ENCODE data around the gene GJD3.
"Not testable (repeated sequence)": the region's sequence is repeated elsewhere in the genome, so short reads cannot be mapped to it uniquely, and the experiment has no call there.

Gene GJD3

DNA sequence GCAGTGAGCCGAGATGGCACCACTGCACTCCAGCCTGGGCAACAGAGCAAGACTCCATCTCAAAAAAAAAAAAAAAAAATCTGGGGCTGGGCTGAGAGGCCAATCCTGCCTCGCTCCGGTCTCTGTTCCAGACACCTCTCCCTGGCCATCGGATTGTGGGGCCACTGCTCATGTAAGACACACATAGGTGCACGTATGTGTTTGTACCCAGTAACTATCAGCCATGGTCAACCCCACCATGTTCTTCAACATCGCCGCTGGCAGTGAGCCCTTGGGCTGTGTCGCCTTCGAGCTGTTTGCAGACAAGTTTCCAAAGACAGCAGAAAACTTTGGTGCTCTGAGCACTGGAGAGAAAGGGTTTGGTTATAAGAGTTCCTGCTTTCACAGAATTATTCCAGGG lies 3.2 kb upstream of the GJD3 start:
- DNase-seq (ENCODE audit: low spot score), result not testable (repeated sequence)

DNA sequence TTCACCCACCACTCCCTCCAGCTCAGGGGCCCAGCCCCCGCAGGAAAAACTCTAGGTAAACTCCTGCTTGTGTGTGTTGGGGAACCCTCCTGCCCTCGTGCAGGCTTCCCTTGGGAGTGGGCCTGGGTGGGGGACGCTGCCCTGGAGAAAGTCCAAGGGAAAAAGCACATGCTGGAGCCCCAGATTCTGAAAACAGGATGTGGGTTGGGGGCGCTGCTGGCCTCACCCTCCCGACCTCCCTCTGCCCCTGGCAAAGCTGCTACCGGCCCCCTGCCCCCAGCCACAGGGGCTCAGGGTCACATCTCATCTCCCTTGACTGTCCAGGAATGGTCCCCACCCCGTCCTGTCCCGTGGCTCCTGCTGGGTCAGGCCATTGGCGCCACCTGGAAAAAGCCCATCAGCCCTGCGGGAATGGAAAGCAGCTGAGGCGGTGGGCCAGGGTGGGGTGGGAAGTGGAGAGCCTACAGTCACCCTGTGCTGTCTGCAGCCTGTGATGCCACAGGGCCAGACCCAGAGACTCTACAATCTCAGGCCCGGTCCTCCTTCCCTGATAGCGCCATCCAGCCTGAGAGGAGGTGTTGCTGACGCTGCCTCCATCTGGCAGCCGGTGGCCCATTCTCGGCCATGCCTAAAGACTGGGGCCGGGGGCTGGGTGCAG lies 2.5 kb upstream of the GJD3 start:
- DNase-seq (ENCODE audit: low spot score), result no peak

DNA sequence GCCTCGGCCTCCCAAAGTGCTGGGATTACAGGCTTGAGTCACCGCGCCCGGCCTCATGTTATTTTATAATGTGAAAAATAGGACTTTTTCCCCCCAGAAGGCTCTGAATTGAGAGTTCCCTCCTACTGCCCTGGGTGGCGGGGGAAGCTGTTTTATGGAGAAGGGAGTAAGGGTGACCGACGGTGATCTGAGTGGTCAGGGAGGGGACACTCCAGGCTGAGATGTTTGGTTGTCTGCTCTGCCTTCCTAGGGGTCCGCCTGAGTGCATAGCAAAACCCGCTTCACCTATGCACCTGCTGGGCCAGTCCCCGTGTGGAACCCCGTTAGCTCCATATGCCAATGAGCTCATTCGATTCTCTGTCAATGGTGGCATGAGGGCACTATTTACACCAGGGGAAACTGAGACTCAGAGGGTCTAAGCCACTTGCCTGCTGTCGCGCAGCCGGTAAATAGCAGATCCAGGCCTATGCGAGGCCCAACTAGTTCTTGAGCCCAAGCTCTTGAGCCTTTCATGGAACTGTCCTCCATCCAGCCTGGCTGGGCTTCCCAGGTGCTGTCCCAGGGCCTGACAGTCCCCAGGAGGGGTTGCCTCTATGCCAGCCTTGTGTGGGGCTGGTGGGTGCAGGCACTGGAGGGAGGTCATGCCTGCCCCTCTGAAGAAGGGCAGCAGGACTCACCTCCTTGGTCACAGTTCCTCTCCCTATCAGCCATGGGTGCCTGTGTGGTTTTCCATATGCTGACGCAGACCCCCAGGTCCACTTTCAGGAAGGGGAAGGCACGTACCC lies 1.7 kb upstream of the GJD3 start:
- no peak for DNase-seq (ENCODE audit: low spot score)

DNA sequence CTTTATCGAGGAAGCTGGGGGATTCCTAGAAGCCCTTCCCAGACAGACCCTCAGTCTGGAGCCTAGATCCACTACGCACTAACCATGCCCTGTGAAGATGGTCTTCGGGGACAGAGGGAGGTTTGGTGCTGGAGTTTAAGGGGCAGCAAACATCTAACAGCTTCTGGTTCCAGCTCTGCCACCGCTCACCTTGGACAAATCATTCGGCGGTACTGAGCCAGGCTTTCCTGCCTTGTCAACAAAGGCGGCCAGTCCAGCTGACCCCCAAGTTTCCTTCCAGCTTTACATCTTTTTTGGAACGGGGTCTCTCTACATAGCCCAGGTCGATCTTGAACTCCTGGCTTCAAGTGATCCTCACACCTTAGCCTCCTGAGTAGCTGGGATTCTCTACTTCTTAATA lies 369 bp upstream of the GJD3 start:
- no peak for DNase-seq (ENCODE audit: low spot score)

DNA sequence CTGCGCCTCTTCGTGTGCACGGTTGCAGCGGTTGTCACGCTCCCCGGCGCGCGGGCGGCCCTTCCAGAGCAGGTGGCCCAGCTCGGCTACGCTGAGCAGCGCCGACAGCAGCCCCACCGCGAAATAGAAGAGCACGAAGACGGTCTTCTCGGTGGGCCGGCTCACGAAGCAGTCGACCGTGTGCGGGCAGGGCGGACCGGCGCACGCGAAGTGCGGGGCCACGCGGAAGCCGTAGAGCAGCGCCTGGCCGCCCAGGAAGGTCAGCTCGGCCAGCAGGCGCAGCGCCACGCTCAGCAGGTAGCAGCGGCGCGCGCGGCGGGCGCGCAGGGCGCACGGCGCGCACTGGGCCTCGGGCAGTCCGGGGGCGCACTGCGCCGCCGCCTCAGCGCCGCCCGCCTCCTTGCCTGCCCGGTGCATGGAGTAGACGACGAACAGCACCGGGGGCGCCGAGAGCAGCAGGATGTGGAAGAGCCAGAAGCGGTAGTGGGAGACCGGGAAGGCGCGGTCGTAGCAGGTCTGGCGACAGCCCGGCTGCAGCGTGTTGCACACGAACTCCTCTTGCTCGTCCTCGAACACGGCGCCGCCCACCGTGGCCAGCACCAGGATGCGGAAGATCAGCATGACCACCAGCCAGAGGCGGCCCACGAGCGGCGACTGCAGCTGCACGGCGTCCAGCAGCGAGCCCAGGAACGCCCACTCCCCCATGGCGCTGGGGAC lies 1.3 kb downstream of the GJD3 start:
- DNase-seq (ENCODE audit: low spot score), result no peak

DNA sequence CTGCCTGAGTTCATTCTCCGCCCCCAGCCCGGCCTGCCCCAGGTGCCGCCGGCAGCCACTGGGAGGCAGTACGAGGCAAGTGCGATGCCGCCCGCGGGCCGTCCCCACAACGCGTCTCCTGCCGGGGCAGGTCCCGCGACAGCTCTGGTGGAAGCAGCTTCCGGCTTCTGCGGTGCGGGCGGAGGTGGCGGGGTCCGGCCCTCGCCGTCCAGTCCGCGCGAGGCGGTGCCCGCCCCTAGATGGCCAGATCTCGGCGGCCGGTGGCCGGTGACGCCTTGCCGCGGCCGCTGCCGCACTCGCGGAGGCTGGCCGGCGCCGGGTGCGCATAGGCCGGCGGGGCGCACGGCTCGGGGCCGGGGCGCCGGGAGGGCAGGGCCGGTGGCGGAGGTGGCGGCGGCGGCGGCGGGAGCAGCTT lies 1.8 kb downstream of the GJD3 start:
- DNase-seq (ENCODE audit: low spot score), result peak; percentile 97

DNA sequence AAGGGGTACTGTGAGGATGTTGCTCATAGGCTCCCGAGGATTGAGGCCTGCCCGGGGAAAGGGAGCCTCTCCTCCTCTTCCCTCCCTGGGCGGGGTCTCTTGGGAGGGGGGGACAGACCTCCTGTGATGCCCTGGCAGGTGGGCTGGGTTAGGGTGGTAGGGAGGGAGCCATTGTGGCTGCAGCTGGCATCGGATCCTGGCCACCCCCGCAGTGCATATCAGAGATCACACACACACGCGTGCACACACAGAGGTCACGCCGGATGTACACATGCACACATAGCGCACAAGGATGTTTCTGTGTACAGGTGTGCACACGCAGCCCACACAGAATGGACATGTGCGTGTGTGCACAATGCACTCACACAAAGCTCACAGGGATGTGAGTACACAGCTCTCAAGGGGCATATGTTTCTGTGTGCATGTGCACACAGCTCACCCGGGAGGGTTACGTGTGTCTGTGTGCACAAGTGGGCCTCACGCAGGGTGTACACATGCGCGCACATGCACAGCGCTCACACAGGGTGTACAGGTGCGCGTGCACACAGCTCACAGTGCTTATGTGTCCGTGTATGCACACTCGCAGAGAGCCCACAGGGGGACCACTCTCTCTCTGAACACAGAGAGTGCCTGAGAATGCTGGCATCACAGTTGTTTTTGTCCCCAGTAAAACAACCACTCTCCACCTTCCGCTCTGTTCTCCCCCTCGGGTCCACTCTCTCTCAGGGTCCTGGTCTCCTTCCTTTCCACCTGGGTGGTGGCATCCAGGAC lies 2.4 kb downstream of the GJD3 start:
- no peak for DNase-seq (ENCODE audit: low spot score)

DNA sequence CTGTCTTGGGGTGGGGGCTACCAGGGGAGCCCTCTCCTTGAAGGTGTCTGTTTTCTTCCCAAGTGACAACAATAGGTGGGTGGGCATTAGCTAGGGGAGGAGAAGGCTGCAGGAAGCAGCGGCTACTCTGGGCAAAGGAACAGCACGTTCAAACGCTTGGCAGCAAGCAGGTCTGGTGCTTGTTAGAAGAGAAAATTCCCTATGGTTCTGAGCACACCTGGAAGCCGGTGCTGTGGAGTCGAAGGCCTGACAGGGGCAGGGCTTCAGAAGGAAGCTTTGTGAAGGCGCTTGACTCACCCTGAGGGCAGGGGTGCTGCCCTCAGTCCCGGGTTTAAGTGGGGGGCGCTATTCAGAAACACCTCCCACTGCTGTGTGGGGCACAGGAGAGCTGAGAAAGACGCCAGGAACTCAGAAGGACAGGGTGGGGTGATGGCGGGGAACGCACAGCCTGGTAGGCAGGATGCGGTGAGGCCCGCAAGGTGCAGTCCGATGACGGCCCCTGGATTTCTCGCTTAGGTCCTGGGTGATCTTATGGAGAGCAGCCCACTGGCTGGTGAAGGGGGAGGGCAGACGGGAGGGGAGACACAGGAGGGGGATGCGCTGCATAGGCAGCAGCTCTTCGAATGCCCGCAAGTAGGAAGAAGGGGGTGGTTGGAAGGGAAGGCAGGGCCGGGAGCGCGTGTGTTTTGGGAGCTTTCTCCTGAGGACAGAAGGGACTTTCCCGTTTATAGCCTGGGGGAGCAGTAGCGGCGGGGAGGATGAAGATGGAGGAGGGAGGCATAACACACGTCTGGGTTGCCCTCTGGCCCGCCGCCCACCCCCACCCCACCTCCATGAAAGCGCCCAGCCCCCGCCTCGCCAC lies 3.2 kb downstream of the GJD3 start:
- DNase-seq (ENCODE audit: low spot score), result no peak

DNA sequence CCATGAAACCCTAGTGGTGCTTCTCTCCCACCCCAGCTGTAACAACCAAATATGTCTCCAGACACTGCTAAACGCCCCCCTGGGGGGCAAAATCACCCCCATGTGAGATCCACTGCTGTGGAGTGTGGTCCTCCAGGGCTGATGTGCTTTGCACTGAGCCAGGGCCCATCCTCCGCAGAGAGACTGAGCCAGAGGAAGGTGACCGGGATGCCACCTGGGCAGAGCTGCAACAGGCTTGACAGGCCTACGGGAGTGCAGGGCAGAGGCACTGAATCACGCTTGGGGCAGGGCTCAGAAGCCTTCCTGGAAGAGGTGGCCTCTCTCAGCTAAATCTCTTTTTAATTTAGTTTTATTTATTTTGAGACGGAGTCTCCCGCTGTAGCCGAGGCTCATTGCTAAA lies 4.4 kb downstream of the GJD3 start:
- DNase-seq (ENCODE audit: low spot score), result no peak

DNA sequence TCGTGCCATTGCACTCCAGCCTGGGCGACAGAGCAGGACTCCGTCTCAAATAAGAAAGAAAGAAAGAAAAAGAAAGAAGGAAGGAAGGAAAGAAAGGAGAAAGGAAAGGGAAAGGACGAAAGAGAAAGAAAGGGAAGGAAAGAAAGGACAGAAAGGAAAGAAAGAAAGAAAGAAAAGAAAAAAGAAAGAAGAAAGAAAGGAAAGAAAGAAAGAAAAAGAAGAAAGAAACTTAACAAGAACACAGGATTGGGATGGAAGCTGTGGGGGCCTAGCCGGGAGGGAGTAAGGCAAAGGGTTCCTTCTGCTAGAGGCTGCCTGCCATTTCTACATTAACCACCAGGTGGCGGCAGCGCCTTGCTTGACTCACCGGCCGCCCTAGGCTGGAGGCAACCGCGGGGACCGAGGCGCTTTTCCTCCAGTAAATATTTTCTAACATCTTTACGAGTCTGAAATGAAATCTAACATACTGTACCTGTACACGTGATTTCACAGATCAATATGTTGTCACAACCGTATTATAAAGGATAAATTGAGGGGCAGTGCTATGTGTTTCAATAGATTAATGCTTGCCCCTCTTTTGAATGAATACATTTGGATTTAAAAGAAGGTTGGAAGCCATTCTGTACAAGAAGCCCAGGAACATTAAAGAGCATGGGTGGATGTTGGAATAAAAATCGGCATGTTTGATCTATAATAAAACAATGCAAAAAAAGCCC lies 6.1 kb downstream of the GJD3 start:
- DNase-seq (ENCODE audit: low spot score), result peak; percentile 98

DNA sequence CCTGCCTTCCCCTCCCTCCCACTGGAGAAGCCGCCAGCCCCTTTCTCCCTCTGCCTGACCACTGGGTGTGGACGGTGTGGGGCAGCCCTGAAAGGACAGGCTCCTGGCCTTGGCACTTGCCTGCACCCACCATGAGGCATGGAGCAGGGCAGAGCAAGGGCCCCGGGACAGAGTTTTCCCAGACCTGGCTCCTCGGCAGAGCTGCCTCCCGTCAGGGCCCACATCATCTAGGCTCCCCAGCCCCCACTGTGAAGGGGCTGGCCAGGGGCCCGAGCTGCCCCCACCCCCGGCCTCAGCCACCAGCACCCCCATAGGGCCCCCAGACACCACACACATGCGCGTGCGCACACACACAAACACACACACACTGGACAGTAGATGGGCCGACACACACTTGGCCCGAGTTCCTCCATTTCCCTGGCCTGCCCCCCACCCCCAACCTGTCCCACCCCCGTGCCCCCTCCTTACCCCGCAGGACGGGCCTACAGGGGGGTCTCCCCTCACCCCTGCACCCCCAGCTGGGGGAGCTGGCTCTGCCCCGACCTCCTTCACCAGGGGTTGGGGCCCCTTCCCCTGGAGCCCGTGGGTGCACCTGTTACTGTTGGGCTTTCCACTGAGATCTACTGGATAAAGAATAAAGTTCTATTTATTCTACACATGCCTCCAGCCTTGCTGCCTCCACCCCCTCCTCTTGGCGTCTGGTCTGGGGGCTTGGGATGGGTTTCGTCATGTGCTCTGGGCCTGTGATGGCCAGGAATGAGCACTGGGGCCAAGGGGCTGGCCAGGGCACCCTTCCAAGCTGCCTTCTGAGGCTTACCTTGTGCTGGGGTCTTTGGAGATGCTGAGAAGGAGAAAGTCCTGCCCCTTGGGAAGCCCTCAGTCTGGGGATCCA lies 7.3 kb downstream of the GJD3 start:
- no peak for DNase-seq (ENCODE audit: low spot score)

DNA sequence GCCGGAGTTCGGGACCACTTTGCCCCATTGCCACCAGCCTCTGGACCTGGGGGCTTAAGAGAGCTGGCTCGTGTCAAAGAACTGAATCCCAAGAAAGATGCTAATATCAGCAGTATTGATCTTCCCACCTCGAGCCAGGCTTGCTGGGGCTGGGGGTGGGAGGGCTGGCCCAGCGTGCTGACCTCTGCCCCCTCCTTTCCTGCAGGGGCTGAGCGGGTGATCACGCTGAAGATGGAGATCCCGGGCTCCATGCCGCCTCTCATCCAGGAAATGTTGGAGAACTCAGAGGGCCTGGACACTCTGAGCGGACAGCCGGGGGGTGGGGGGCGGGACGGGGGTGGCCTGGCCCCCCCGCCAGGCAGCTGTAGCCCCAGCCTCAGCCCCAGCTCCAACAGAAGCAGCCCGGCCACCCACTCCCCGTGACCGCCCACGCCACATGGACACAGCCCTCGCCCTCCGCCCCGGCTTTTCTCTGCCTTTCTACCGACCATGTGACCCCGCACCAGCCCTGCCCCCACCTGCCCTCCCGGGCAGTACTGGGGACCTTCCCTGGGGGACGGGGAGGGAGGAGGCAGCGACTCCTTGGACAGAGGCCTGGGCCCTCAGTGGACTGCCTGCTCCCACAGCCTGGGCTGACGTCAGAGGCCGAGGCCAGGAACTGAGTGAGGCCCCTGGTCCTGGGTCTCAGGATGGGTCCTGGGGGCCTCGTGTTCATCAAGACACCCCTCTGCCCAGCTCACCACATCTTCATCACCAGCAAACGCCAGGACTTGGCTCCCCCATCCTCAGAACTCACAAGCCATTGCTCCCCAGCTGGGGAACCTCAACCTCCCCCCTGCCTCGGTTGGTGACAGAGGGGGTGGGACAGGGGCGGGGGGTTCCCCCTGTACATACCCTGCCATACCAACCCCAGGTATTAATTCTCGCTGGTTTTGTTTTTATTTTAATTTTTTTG lies 8.5 kb downstream of the GJD3 start:
- no peak for DNase-seq (ENCODE audit: low spot score)

DNA sequence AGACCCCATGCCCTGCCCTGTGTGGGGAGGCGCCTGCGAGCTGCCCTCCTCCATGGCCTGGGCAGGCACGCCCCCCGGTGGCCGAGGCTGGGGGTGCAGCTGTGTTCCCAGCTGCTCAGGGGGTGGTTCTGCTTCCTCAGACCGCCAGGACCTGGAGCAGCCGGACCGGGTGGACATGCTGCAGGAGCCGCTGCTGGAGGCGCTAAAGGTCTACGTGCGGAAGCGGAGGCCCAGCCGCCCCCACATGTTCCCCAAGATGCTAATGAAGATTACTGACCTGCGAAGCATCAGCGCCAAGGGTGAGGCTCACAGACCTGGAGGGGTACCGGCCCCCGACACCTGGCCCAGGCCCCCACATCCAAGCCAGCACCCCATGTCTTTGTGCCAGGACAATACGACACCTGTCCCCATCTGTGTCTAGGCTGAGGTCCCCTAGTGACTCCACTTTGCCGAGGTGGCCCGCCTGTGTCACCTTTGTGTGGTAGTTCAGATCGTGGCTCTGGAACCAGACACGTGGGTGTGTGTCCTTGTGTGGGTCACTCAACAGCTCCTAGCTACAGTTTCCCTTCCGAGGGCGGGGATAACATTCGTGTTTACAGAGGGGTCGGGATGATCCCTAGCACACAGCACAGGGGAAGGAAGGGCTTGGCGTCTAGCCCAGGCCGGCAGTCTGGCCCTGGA lies 9.3 kb downstream of the GJD3 start:
- DNase-seq (ENCODE audit: low spot score), result peak; percentile 95

DNA sequence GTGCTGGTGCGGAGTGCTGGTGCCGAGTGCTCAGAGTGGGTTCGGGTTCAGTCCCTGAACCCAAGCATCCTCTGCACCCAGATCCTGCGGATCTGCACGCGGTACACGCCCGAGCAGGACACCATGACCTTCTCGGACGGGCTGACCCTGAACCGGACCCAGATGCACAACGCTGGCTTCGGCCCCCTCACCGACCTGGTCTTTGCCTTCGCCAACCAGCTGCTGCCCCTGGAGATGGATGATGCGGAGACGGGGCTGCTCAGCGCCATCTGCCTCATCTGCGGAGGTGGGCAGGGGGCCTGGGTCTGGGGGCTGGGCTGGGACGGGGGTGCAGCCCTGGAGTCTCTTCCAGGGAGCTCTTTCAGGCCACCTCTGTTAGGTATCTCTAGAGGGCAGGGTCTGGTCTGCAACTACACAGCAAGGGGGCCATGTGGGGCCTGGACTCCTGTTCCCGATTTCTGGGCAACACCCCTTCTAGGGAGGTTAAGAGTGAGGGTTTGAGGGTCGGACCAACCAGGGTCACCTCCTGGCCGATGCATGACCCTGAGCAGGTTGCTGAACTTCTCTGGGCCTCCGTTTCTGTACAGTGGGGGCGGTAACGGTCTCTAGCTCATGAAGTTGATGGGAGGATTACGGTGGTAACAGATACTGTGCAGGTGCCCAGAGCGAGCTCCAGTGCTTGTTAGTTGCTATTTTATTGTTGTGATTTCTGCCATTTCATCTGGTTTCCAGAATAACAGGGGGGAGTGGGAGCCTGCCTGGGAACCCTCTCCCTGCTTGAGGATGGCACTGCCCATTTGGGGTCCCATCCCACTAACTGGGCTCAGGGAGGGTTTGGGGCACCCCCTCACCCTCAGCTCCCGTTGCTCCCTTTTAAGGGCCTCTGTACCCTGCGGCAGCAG lies 10.1 kb downstream of the GJD3 start:
- DNase-seq (ENCODE audit: low spot score), result no peak

DNA sequence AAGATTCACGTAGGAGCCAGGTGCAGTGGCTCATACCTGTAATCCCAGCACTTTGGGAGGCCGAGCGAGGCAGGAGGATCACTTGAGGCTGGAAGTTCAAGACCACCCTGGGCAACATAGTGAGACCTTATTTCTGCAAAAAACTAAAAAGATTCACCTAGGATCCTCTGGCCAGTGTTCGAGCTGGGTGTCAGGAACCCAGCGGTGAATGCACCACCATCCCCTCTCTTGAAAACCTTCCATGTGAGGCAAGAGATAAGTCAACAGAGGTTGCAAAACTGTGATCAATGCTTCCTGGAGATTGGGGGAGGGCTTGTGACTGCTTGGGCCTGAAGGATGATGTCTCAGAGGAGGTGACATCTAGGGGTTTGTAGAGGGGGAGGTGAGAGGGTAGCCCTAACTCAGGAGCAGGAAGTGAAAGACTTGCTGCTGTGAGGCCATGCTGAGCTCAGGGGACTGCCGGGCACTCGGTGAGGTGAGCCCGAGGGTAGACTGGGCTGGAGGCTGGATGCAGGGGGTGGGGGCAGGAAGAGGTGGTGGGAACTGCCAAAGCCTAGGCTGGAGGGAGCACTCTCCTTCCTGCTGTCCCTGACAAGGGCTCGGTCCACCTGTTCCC lies 11.7 kb downstream of the GJD3 start:
- DNase-seq (ENCODE audit: low spot score), result peak; percentile 85

DNA sequence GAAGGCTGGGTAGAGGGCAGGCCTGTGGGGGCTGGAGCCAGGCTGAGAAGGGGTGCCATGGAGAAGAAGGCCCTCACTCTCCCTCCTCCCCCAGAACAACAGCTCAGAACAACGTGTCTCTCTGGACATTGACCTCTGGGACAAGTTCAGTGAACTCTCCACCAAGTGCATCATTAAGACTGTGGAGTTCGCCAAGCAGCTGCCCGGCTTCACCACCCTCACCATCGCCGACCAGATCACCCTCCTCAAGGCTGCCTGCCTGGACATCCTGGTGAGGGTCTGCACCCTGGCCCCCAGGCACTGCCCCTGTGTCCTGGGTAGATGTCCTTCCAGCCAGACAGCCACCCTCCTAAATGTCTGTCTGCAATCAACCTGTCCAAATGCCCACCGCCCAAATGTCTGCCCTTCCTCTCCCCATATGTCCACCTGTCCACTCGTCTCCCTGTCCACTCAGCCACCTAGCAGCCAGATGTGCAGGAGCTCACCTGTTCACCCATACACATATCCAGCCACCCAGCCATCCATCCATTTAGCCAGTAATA lies 12.2 kb downstream of the GJD3 start:
- DNase-seq (ENCODE audit: low spot score), result no peak
